Hepatocyte (in vitro differentiated cells): ENCODE data around the gene ZNF493. TPM values are rescaled to one million over a fixed set of nuclear protein-coding genes. Genes with fewer than 3 reads are reported as not detected.

Experiments used
- DNase-seq: peaks from one replicate; pipeline ENCODE4 v3.0.0-alpha.2; 2016; ENCODE audit warnings: low spot score
- H2AFZ ChIP-seq: fragments of 200-600 bp; sonication (generic); 2 replicates; pipeline ENCODE4 v1.6.0; 2016; ENCODE audit warnings: antibody characterized with exemption, mild to moderate bottlenecking
- H3K27ac ChIP-seq: fragments of 200-600 bp; sonication (generic); 2 replicates; pipeline ENCODE4 v1.5.1; 2016; ENCODE audit warnings: mild to moderate bottlenecking
- H3K27me3 ChIP-seq: fragments of 200-600 bp; sonication (generic); 2 replicates; pipeline ENCODE4 v1.6.1; 2016
- H3K36me3 ChIP-seq: fragments of 200-600 bp; sonication (generic); replicated peaks from 2 replicates; pipeline ENCODE4 v1.5.1; 2016; ENCODE audit warnings: low read depth; ENCODE audit not compliant: insufficient read depth
- H3K4me1 ChIP-seq: fragments of 200-600 bp; sonication (generic); 2 replicates; pipeline ENCODE4 v1.5.1; 2016; ENCODE audit warnings: mild to moderate bottlenecking, moderate library complexity; ENCODE audit not compliant: insufficient read depth
- H3K4me2 ChIP-seq: fragments of 200-600 bp; sonication (generic); 2 replicates; pipeline ENCODE4 v1.6.0; 2016
- H3K4me3 ChIP-seq: fragments of 200-600 bp; sonication (generic); 2 replicates; pipeline ENCODE4 v1.5.1; 2016; ENCODE audit warnings: mild to moderate bottlenecking
- H3K79me2 ChIP-seq: fragments of 200-600 bp; sonication (generic); 2 replicates; pipeline ENCODE4 v1.6.0; 2017; ENCODE audit warnings: mild to moderate bottlenecking
- H3K9me2 ChIP-seq: fragments of 200-600 bp; sonication (generic); replicated peaks from 2 replicates; pipeline ENCODE4 v1.6.0; 2017; ENCODE audit warnings: mild to moderate bottlenecking; ENCODE audit not compliant: insufficient read depth
- H3K9me3 ChIP-seq: fragments of 200-600 bp; sonication (generic); 2 replicates; pipeline ENCODE4 v1.5.1; 2016; ENCODE audit warnings: low read depth, mild to moderate bottlenecking
- H4K20me1 ChIP-seq: fragments of 200-600 bp; sonication (generic); 2 replicates; pipeline ENCODE4 v1.6.0; 2016; ENCODE audit warnings: mild to moderate bottlenecking; ENCODE audit not compliant: insufficient read depth, poor library complexity, severe bottlenecking
- CTCF ChIP-seq: fragments of 200-600 bp; sonication (generic); IDR thresholded peaks from 2 replicates; pipeline ENCODE4 v1.5.1; 2016; ENCODE audit warnings: antibody characterized with exemption, mild to moderate bottlenecking; ENCODE audit not compliant: poor library complexity
- EZH2 ChIP-seq: fragments of 200-600 bp; sonication (generic); IDR thresholded peaks from 2 replicates; pipeline ENCODE4 v1.6.1; 2016; ENCODE audit warnings: antibody characterized with exemption, mild to moderate bottlenecking, borderline replicate concordance
- EZH2phosphoT487 ChIP-seq: fragments of 200-600 bp; sonication (generic); IDR thresholded peaks from one replicate; pipeline ENCODE4 v1.6.1; 2018; ENCODE audit warnings: antibody characterized with exemption, mild to moderate bottlenecking, low read depth, moderate library complexity; ENCODE audit not compliant: unreplicated experiment, severe bottlenecking
- WGBS: methylation state at CpG from one replicate; pipeline ENCODE4 v1.1.6; 2016; ENCODE audit warnings: low lambda C conversion rate; ENCODE audit errors: missing lambda C conversion rate; 5-methylcytosine and 5-hydroxymethylcytosine counted together
- polyA plus RNA-seq: library from polyadenylated mRNA; unstranded; fragments of >200 nt; fragmentation: Nextera tagmentation; extraction: Ambion mirVana; gene quantifications from 2 replicates; pipeline ENCODE4 v1.2.1, GENCODE V29; 2016
- total RNA-seq: library from RNA; depleted of rRNA; stranded (reverse); fragments of >200 nt; gene quantifications from 2 replicates; pipeline ENCODE4 v1.2.3, GENCODE V29; 2014

ZNF493 gene
- total and polyA plus RNA-seq, 2 experiments from 2014 or later = 9.8 to 26.5 TPM

- no peaks in the 10 kb centered on the region for H4K20me1 ChIP-seq
- H3K4me2 ChIP-seq = no peak overlapping the region
- no peak for DNase-seq
- H3K9me2 ChIP-seq = no peaks in the 10 kb centered on the region
- H3K36me3 ChIP-seq = peaks cover 13% of the 10 kb centered on the region
- H3K9me3 ChIP-seq = peaks cover 66% of the 10 kb centered on the region
- peak overlapping the region; percentile 23 for H3K4me3 ChIP-seq
- WGBS = 100% methylated on average over 1 of the region's 1 CpG
- H3K4me1 ChIP-seq = no peaks in the 10 kb centered on the region
- H3K27ac ChIP-seq = no peak overlapping the region
- no peaks in the 10 kb centered on the region for H3K79me2 ChIP-seq
- H3K27me3 ChIP-seq = no peaks in the 10 kb centered on the region
- H2AFZ ChIP-seq = no peak overlapping the region
- TF ChIP-seq EZH2 (no peak), CTCF (no peak), EZH2phosphoT487 (no peak)
Observed at GRCh38 chr19:21423057-21424041, 26.4 kb downstream of the ZNF493 start.

DNA sequence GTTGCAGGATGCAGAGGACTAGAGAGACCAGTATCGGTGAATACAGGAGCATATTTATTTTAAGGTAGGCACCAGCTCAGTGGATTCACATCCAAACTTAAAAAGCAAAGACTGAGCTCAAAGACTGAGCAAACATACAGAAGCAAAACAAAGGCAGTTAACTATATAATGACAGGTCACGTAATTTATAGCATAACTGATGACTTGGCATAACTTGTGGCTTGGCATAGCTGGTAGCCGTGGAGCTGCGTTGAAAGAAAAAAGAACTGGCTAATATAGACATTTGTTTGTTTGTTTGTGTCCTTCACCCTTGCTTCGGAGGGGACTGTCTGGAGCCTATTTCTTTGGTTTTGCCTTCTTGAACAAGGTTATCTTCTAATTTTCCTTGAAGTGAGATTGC is 33.7 kb downstream of the ZNF493 start:
- no peak for DNase-seq
- no peaks in the 10 kb centered on the region for H3K9me2 ChIP-seq
- H3K79me2 ChIP-seq = no peaks in the 10 kb centered on the region
- H3K4me3 ChIP-seq = no peak overlapping the region
- no peaks in the 10 kb centered on the region for H3K27me3 ChIP-seq
- no peaks in the 10 kb centered on the region for H4K20me1 ChIP-seq
- no peak overlapping the region for H3K27ac ChIP-seq
- no peaks in the 10 kb centered on the region for H3K36me3 ChIP-seq
- 93% methylated on average over 5 of the region's 5 CpGs for WGBS
- no peak overlapping the region for H3K4me2 ChIP-seq
- no peak for TF ChIP-seq EZH2
- no peak for TF ChIP-seq EZH2phosphoT487
- TF ChIP-seq CTCF = no peak
- H2AFZ ChIP-seq = no peak overlapping the region
- H3K9me3 ChIP-seq = peaks cover 30% of the 10 kb centered on the region
- H3K4me1 ChIP-seq = no peaks in the 10 kb centered on the region

- no peak for TF ChIP-seq EZH2
- TF ChIP-seq EZH2phosphoT487 = no peak
- TF ChIP-seq CTCF = no peak
- Histone ChIP-seq H3K27ac (no peak overlapping the region), H3K36me3 (no peaks in the 10 kb centered on the region), H3K79me2 (no peaks in the 10 kb centered on the region), H3K9me2 (no peaks in the 10 kb centered on the region), H3K4me3 (no peak overlapping the region), H4K20me1 (no peaks in the 10 kb centered on the region), H3K27me3 (no peaks in the 10 kb centered on the region), H3K9me3 (peaks cover 19% of the 10 kb centered on the region), H3K4me1 (no peaks in the 10 kb centered on the region), H2AFZ (no peak overlapping the region), H3K4me2 (no peak overlapping the region)
- DNase-seq = no peak
- 70% methylated on average over 2 of the region's 2 CpGs for WGBS
Observed at GRCh38 chr19:21432590-21432989, 35.7 kb downstream of the ZNF493 start.
